ENCODE results near the gene GRIN2A. TPM values are rescaled to one million over a fixed set of nuclear protein-coding genes. Genes with fewer than 3 reads are reported as not detected.

GRIN2A gene
- total RNA-seq, 3 donors from 2014 or later: 0.29 to 0.33 TPM; not detected in 1

GRCh38 chr16:9913604-9914326, 268.5 kb downstream of the GRIN2A start:
- Histone ChIP-seq H3K9me3 (no peaks in the 10 kb centered on the region), H3K27me3 (no peaks in the 10 kb centered on the region), H3K4me3 (no peak overlapping the region), H3K36me3 (no peaks in the 10 kb centered on the region), H3K27ac (no peak overlapping the region), H3K4me1 (no peaks in the 10 kb centered on the region)
- no peak for DNase-seq (ENCODE audit: low spot score in 2 of 2)
- TF ChIP-seq, protein P1, sequence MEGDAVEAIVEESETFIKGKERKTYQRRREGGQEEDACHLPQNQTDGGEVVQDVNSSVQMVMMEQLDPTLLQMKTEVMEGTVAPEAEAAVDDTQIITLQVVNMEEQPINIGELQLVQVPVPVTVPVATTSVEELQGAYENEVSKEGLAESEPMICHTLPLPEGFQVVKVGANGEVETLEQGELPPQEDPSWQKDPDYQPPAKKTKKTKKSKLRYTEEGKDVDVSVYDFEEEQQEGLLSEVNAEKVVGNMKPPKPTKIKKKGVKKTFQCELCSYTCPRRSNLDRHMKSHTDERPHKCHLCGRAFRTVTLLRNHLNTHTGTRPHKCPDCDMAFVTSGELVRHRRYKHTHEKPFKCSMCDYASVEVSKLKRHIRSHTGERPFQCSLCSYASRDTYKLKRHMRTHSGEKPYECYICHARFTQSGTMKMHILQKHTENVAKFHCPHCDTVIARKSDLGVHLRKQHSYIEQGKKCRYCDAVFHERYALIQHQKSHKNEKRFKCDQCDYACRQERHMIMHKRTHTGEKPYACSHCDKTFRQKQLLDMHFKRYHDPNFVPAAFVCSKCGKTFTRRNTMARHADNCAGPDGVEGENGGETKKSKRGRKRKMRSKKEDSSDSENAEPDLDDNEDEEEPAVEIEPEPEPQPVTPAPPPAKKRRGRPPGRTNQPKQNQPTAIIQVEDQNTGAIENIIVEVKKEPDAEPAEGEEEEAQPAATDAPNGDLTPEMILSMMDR (IDR thresholded peaks at IDR 0.05): no peak
- no peak for TF ChIP-seq POLR2AphosphoS5 (IDR thresholded peaks at IDR 0.05)
- TF ChIP-seq POLR2A (IDR thresholded peaks at IDR 0.05): no peak
- intact Hi-C loops (cut with DNase I; ENCODE audit: low total_unique reads): no loop called here

- intact Hi-C loops (cut with DNase I; ENCODE audit: low total_unique reads): no loop called here
These were observed 270.2 kb downstream of the GRIN2A start for GRCh38 chr16:9911989-9912388.

DNA sequence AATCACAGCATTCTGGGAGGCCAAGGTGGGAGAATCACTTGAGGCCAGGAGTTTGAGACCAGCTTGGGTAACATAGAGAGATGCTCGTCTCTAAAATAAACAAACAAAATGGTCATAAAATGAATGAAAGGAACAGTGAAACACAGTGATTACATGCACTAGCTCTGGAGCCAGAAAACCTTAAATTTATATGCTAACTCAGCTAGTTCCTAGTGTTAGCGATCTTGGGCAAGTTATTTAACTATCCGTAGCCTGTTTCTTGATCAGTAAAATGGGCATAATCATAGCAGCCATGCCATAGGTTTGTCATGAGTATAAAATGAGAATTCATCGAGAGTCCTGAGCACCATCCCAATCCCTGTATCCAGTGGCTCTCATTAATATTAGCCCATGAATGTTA, 271.0 kb downstream of the GRIN2A start:
- no peak for DNase-seq (ENCODE audit: low spot score in 2 of 2)
- H3K4me3 ChIP-seq: no peak overlapping the region
- H3K27ac ChIP-seq: no peak overlapping the region
- no peaks in the 10 kb centered on the region for H3K27me3 ChIP-seq
- no peak for TF ChIP-seq POLR2AphosphoS5 (IDR thresholded peaks at IDR 0.05)
- no peak for TF ChIP-seq POLR2A (IDR thresholded peaks at IDR 0.05)
- TF ChIP-seq, protein P1 (IDR thresholded peaks at IDR 0.05): no peak
- intact Hi-C loops (cut with DNase I; ENCODE audit: low total_unique reads): no loop called here
- H3K4me1 ChIP-seq: no peaks in the 10 kb centered on the region
- no peaks in the 10 kb centered on the region for H3K36me3 ChIP-seq
- no peaks in the 10 kb centered on the region for H3K9me3 ChIP-seq

More at GRCh38 chr16:9911989-9912388, 270.2 kb downstream of the GRIN2A start:
- H3K27ac ChIP-seq: no peak overlapping the region
- H3K4me3 ChIP-seq: no peak overlapping the region
- H3K9me3 ChIP-seq: no peaks in the 10 kb centered on the region
- no peaks in the 10 kb centered on the region for H3K4me1 ChIP-seq
- DNase-seq (ENCODE audit: low spot score in 2 of 2): no peak
- no peaks in the 10 kb centered on the region for H3K27me3 ChIP-seq
- TF ChIP-seq, protein P1 (IDR thresholded peaks at IDR 0.05): no peak
- TF ChIP-seq POLR2AphosphoS5 (IDR thresholded peaks at IDR 0.05) (no peak), POLR2A (IDR thresholded peaks at IDR 0.05) (no peak)
- H3K36me3 ChIP-seq: no peaks in the 10 kb centered on the region

DNA sequence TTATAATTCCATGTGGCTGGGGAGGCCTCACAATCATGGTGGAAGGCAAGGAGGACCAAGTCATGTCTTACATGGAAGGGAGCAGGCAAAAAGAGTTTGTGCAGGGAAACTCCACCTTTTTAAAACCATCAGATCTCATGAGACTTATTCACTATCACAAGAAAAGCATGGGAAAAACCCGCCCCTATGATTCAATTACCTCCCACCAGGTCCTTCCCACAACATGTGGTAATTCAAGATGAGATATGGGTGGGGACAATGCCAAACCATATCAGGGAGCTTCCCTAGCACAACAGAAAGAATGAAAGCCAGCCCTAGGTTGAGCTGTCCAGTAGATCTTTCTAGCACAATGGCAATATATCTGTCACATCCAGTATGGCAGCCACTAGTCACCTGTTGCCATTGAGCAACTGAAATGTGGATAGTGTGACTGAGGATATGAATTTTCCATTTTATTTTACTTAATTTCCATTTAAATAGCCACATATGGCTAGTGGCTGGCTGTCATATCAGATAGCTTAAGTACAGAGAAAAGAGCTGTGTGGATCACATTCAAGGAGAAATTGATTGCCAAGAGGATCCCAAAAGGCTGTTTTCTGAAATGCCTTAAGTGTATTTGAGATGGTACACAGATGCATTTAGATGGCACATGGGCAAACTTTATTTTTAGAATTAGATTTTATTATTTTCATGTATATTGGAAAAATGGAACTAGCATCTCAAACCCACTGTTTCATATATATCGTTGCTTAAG, 273.0 kb downstream of the GRIN2A start:
- no peak for DNase-seq (ENCODE audit: low spot score in 2 of 2)
- H3K36me3 ChIP-seq: no peaks in the 10 kb centered on the region
- no peak overlapping the region for H3K4me3 ChIP-seq
- no peaks in the 10 kb centered on the region for H3K4me1 ChIP-seq
- intact Hi-C loops (cut with DNase I; ENCODE audit: low total_unique reads): no loop called here
- no peaks in the 10 kb centered on the region for H3K9me3 ChIP-seq
- TF ChIP-seq POLR2A (IDR thresholded peaks at IDR 0.05) (no peak), POLR2AphosphoS5 (IDR thresholded peaks at IDR 0.05) (no peak)
- TF ChIP-seq, protein P1 (IDR thresholded peaks at IDR 0.05): no peak
- no peak overlapping the region for H3K27ac ChIP-seq
- H3K27me3 ChIP-seq: no peaks in the 10 kb centered on the region

- Histone ChIP-seq H3K27ac (no peak overlapping the region), H3K9me3 (no peaks in the 10 kb centered on the region), H3K36me3 (no peaks in the 10 kb centered on the region), H3K4me1 (no peaks in the 10 kb centered on the region), H3K27me3 (no peaks in the 10 kb centered on the region), H3K4me3 (no peak overlapping the region)
- no peak for TF ChIP-seq POLR2A (IDR thresholded peaks at IDR 0.05)
- DNase-seq (ENCODE audit: low spot score in 2 of 2): no peak
- intact Hi-C loops (cut with DNase I; ENCODE audit: low total_unique reads): no loop called here
These were observed 273.6 kb downstream of the GRIN2A start for GRCh38 chr16:9908613-9909012.
